GM19193 (cell line): ENCODE results near the gene NECTIN4.

Experiments
- POLR2A ChIP-seq: IDR thresholded peaks from 4 replicates; pipeline ENCODE4 v1.6.1; 2011; ENCODE audit not compliant: insufficient read depth, insufficient read length; ENCODE audit errors: extremely low read depth

The NECTIN4 gene

GRCh38 chr1:161089251-161089924, at the start of gene NECTIN4:
NECTIN4 (minus strand) TSS chr1:161089558; CDS start chr1:161089296, 262 bp downstream.
- no peak for TF ChIP-seq POLR2A

- TF ChIP-seq POLR2A: no peak
Measured at GRCh38 chr1:161138431-161138830, 49.1 kb upstream of the NECTIN4 start.

GRCh38 chr1:161137881-161138280, 48.5 kb upstream of the NECTIN4 start:
- TF ChIP-seq POLR2A: no peak

- no peak for TF ChIP-seq POLR2A
Measured at GRCh38 chr1:161133220-161133740, 43.9 kb upstream of the NECTIN4 start.

GRCh38 chr1:161132410-161133219, 43.3 kb upstream of the NECTIN4 start, which contains the start of gene DEDD:
DEDD (minus strand) TSS chr1:161132667; CDS start chr1:161124462, 8,205 bp downstream.
- TF ChIP-seq POLR2A: peak; percentile 63

GRCh38 chr1:161131523-161132409, 42.4 kb upstream of the NECTIN4 start:
- no peak for TF ChIP-seq POLR2A

- TF ChIP-seq POLR2A: no peak
Measured at GRCh38 chr1:161130266-161130665, 40.9 kb upstream of the NECTIN4 start.

- TF ChIP-seq POLR2A: no peak
Measured at GRCh38 chr1:161128591-161129420, 39.4 kb upstream of the NECTIN4 start.

- no peak for TF ChIP-seq POLR2A
Measured at GRCh38 chr1:161127649-161128048, 38.3 kb upstream of the NECTIN4 start.

GRCh38 chr1:161122967-161123366, 33.6 kb upstream of the NECTIN4 start:
- TF ChIP-seq POLR2A: no peak

GRCh38 chr1:161121834-161122233, 32.5 kb upstream of the NECTIN4 start:
- no peak for TF ChIP-seq POLR2A

GRCh38 chr1:161121042-161121650, 31.8 kb upstream of the NECTIN4 start:
- TF ChIP-seq POLR2A: no peak

GRCh38 chr1:161119092-161119903, 29.9 kb upstream of the NECTIN4 start:
- no peak for TF ChIP-seq POLR2A
